Liver (tissue), 3 donors: ENCODE measurements around the gene EN2.

Source experiments
- CTCF ChIP-seq: fragments of 150-350 bp; IDR thresholded peaks from 2 replicates; pipeline ENCODE4 v1.5.1; 2017; ENCODE audit warnings: improper control_type of control experiment, low read depth, low read length; ENCODE audit not compliant: missing input control
- FOXA1 ChIP-seq: IDR thresholded peaks from 2 replicates; pipeline ENCODE4 v1.6.1; 2016; ENCODE audit warnings: antibody characterized with exemption
- JUND ChIP-seq, 2 donors: IDR thresholded peaks; 2 replicates each; pipeline ENCODE4 v1.6.1; 2016; ENCODE audit warnings: antibody characterized with exemption in 2 of 2
- REST ChIP-seq: IDR thresholded peaks from 2 replicates; pipeline ENCODE4 v1.6.1; 2016; ENCODE audit warnings: antibody characterized with exemption, mild to moderate bottlenecking
- RXRA ChIP-seq, 2 donors: IDR thresholded peaks; 2 replicates each; pipeline ENCODE4 v1.6.1; 2017 to 2018; ENCODE audit warnings: antibody characterized with exemption in 2 of 2, mild to moderate bottlenecking in 1 of 2
- donor health status: healthy.
- donor health status: healthy.

- no peak for TF ChIP-seq JUND (IDR thresholded peaks at IDR 0.05)
- no peak for TF ChIP-seq REST
- TF ChIP-seq CTCF: no peak
- no peak for TF ChIP-seq FOXA1
- TF ChIP-seq RXRA (IDR thresholded peaks at IDR 0.05): no peak
Measured at GRCh38 chr7:155416646-155417380, 41.1 kb upstream of the EN2 start.
